Osteoblast (primary cell): ENCODE results near the gene DFFA. TPM values are rescaled to one million over a fixed set of nuclear protein-coding genes. Genes with fewer than 3 reads are reported as not detected.

Source experiments
- DNase-seq: peaks from one replicate; pipeline ENCODE4 v3.0.0; 2011; ENCODE audit warnings: low spot score, mixed read lengths; ENCODE audit not compliant: insufficient read length; ENCODE audit errors: missing footprints
- H2AFZ ChIP-seq: 2 replicates; pipeline ENCODE4 v1.6.0; 2011; ENCODE audit warnings: mild to moderate bottlenecking, low read length
- H3K27ac ChIP-seq: 2 replicates; pipeline ENCODE4 v1.5.1; 2011; ENCODE audit warnings: mild to moderate bottlenecking, low read depth, low read length, moderate library complexity
- H3K27me3 ChIP-seq: 2 replicates; pipeline ENCODE4 v1.6.0; 2012; ENCODE audit warnings: mild to moderate bottlenecking, control low read depth, inconsistent platforms, low read length, moderate library complexity; ENCODE audit not compliant: insufficient read depth
- H3K36me3 ChIP-seq: 2 replicates; pipeline ENCODE4 v1.5.1; 2011; ENCODE audit warnings: mild to moderate bottlenecking, low read length, control low read depth, moderate library complexity; ENCODE audit not compliant: insufficient read depth
- H3K4me1 ChIP-seq: 2 replicates; pipeline ENCODE4 v1.5.1; 2011; ENCODE audit warnings: mild to moderate bottlenecking, low read length, control low read depth, moderate library complexity; ENCODE audit not compliant: insufficient read depth
- H3K4me2 ChIP-seq: 2 replicates; pipeline ENCODE4 v1.6.0; 2011; ENCODE audit warnings: mild to moderate bottlenecking, low read length; ENCODE audit not compliant: insufficient read depth
- H3K4me3 ChIP-seq: fragments of 200-600 bp; sonication (generic); 3 replicates; pipeline ENCODE4 v1.5.1; 2012; ENCODE audit warnings: mild to moderate bottlenecking, low read length, inconsistent platforms; ENCODE audit not compliant: insufficient read depth
- H3K79me2 ChIP-seq: 2 replicates; pipeline ENCODE4 v1.6.0; 2012; ENCODE audit warnings: mild to moderate bottlenecking, low read length, control low read depth, inconsistent platforms; ENCODE audit not compliant: insufficient read depth
- H3K9me3 ChIP-seq: 2 replicates; pipeline ENCODE4 v1.5.1; 2011; ENCODE audit warnings: low read depth, low read length, control low read depth
- H4K20me1 ChIP-seq: 2 replicates; pipeline ENCODE4 v1.6.0; 2012; ENCODE audit warnings: mild to moderate bottlenecking, low read length, control low read depth; ENCODE audit not compliant: insufficient read depth
- total RNA-seq: library from RNA; depleted of rRNA; stranded (reverse); fragments of >200 nt; gene quantifications from 2 replicates; pipeline ENCODE4 v1.2.3, GENCODE V29; 2012
- TF ChIP-seq, protein P1 (sequence below): IDR thresholded peaks from 2 replicates; pipeline ENCODE4 v1.5.1; 2011; ENCODE audit warnings: mild to moderate bottlenecking, low read depth, low read length, moderate library complexity; ENCODE audit errors: extremely low read depth

DFFA gene
- total RNA-seq: 27.9 and 32.7 TPM in 2 replicates

GRCh38 chr1:10472220-10473144 lies at the start of gene DFFA:
Gene DFFA (minus strand): TSS chr1:10472529. CDS start chr1:10472458, 71 bp downstream.
- peak; percentile 98 for DNase-seq
- Histone ChIP-seq H3K4me1 (peaks cover 10% of the 10 kb centered on the region), H3K4me3 (peak within 1 kb of the TSS; percentile 78), H3K27ac (peak within 1 kb of the TSS; percentile 27), H3K79me2 (peaks cover 38% of the 10 kb centered on the region), H3K9me3 (no peaks in the 10 kb centered on the region), H3K27me3 (no peaks in the 10 kb centered on the region), H4K20me1 (peaks cover 2% of the 10 kb centered on the region), H2AFZ (peak within 1 kb of the TSS; percentile 80), H3K4me2 (peak within 1 kb of the TSS; percentile 73), H3K36me3 (peaks cover 16% of the 10 kb centered on the region)
- TF ChIP-seq, protein P1, sequence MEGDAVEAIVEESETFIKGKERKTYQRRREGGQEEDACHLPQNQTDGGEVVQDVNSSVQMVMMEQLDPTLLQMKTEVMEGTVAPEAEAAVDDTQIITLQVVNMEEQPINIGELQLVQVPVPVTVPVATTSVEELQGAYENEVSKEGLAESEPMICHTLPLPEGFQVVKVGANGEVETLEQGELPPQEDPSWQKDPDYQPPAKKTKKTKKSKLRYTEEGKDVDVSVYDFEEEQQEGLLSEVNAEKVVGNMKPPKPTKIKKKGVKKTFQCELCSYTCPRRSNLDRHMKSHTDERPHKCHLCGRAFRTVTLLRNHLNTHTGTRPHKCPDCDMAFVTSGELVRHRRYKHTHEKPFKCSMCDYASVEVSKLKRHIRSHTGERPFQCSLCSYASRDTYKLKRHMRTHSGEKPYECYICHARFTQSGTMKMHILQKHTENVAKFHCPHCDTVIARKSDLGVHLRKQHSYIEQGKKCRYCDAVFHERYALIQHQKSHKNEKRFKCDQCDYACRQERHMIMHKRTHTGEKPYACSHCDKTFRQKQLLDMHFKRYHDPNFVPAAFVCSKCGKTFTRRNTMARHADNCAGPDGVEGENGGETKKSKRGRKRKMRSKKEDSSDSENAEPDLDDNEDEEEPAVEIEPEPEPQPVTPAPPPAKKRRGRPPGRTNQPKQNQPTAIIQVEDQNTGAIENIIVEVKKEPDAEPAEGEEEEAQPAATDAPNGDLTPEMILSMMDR: no peak

GRCh38 chr1:10521537-10522157 lies 49.3 kb upstream of the DFFA start:
- no peak overlapping the region for H2AFZ ChIP-seq
- H3K4me3 ChIP-seq: no peak overlapping the region
- H3K4me2 ChIP-seq: no peak overlapping the region
- no peaks in the 10 kb centered on the region for H3K9me3 ChIP-seq
- DNase-seq: no peak
- TF ChIP-seq, protein P1: no peak
- peaks cover 42% of the 10 kb centered on the region for H3K79me2 ChIP-seq
- no peaks in the 10 kb centered on the region for H3K27me3 ChIP-seq
- peaks cover 12% of the 10 kb centered on the region for H4K20me1 ChIP-seq
- H3K4me1 ChIP-seq: peaks cover 3% of the 10 kb centered on the region
- no peaks in the 10 kb centered on the region for H3K36me3 ChIP-seq
- H3K27ac ChIP-seq: no peak overlapping the region

GRCh38 chr1:10520952-10521351 lies 48.6 kb upstream of the DFFA start:
- H3K4me3 ChIP-seq: no peak overlapping the region
- H3K27me3 ChIP-seq: no peaks in the 10 kb centered on the region
- H3K4me1 ChIP-seq: peaks cover 3% of the 10 kb centered on the region
- H2AFZ ChIP-seq: no peak overlapping the region
- DNase-seq: no peak
- no peaks in the 10 kb centered on the region for H3K36me3 ChIP-seq
- H3K27ac ChIP-seq: no peak overlapping the region
- peaks cover 49% of the 10 kb centered on the region for H3K79me2 ChIP-seq
- peaks cover 18% of the 10 kb centered on the region for H4K20me1 ChIP-seq
- no peak overlapping the region for H3K4me2 ChIP-seq
- no peaks in the 10 kb centered on the region for H3K9me3 ChIP-seq
- TF ChIP-seq, protein P1: no peak

- no peak overlapping the region for H3K4me3 ChIP-seq
- H3K4me2 ChIP-seq: no peak overlapping the region
- H2AFZ ChIP-seq: no peak overlapping the region
- TF ChIP-seq, protein P1: no peak
- no peaks in the 10 kb centered on the region for H3K36me3 ChIP-seq
- H3K27me3 ChIP-seq: no peaks in the 10 kb centered on the region
- peaks cover 53% of the 10 kb centered on the region for H3K79me2 ChIP-seq
- H3K9me3 ChIP-seq: no peaks in the 10 kb centered on the region
- H4K20me1 ChIP-seq: peaks cover 22% of the 10 kb centered on the region
- no peak for DNase-seq
- peaks cover 3% of the 10 kb centered on the region for H3K4me1 ChIP-seq
- no peak overlapping the region for H3K27ac ChIP-seq
Measured at GRCh38 chr1:10520497-10520896, 48.2 kb upstream of the DFFA start.
